Hematopoietic multipotent progenitor cell treated with erythropoietin and hydrocortisone succinate and interleukin-3 and kit ligand, for 15 days (in vitro differentiated cells): ENCODE measurements around the gene NELL1.
A peak's percentile ranks its signal among the peaks of the same experiment; 100 is the strongest.

Experiments used
- DNase-seq: peaks from one replicate; pipeline ENCODE4 v3.0.0-alpha.2; 2015; ENCODE audit warnings: low spot score

The NELL1 gene

GRCh38 chr11:21489416-21490115, 820.2 kb downstream of the NELL1 start:
- DNase-seq, result no peak

DNA sequence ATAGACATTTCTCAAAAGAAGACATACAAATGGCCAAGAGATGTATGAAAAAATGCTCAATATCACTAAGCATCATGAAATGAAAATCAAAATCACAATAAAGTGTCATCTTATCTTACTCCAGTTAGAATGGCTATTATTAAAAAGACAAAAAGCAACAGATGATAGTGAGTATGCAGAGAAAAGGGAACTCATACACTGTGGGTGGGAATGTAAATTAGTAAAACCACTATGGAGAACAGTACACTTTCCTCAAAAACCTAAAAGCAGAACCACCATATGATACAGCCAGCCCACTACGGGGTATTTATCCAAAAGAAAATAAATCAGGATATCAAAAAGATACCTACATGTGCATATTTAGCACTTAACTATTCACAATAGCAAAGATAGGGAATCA, 823.5 kb downstream of the NELL1 start:
- DNase-seq, result no peak

GRCh38 chr11:21494946-21495345, 825.6 kb downstream of the NELL1 start:
- no peak for DNase-seq

DNA sequence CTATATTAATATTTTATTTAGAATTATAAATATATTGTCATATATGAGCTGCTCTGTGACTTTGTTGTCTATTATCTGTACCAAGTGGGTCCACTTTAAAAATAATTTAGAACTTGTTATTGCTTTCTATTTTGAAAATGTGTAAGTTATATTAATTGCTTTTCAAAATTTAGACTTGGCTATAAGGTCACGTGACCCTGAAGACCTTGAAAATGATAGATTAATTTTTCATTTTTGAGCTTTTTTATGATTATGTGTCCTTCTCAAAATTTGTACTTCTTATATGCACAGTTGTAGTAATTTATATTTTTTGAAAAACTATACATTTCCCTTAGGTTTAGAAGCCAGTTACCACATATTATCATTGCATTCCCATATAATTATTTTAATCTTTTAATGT, 826.5 kb downstream of the NELL1 start:
- no peak for DNase-seq

GRCh38 chr11:21501245-21501644, 831.9 kb downstream of the NELL1 start:
- no peak for DNase-seq

- DNase-seq, result no peak
Measured at GRCh38 chr11:21505070-21505469, 835.7 kb downstream of the NELL1 start.

DNA sequence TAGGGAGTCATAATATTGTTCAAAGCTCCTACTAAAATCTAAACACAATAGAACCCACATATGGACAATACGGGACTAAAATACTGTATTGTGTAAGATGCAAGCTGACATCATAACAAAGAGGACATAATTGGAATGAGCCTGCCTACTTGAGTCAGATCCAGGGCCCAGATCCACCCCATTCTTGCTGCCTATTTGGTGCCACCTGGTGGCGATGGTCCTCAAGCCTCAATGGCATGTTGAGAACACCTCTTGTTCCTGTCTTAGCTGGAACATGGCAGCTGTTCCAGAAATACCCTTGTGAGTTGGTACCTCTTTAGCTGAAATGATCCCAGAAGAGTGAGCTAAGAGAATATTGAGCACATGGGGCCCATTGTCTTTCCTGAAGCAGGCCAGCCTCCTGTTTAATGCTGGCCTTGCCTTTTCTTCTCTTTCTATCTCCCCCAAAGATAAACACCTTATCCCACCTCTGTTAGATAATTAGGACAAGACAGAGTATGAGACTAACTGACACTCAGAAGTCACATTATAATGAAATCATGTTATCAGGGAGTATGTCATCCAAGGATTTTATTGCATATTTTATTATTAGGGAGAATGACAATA, 842.6 kb downstream of the NELL1 start:
- peak; percentile 4 for DNase-seq

DNA sequence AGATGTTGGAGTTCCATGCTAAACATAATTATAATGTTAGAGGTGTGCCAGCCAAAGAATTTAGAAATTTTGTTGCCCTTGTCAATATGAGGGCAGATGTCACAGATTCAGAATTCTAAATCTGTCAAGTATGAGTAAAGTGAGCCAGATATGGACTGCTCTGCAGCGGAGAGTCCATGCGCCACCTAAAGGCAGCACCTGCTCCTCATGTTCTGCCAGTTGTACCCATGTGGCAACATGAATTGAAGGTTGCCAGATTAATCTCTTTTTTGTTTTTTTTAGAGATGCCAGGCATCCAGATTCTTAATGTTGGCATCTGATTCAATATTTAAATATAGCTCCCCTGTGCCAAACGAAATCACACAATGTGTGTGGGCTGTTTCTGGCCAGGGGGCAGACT, 844.9 kb downstream of the NELL1 start:
- DNase-seq, result no peak

DNA sequence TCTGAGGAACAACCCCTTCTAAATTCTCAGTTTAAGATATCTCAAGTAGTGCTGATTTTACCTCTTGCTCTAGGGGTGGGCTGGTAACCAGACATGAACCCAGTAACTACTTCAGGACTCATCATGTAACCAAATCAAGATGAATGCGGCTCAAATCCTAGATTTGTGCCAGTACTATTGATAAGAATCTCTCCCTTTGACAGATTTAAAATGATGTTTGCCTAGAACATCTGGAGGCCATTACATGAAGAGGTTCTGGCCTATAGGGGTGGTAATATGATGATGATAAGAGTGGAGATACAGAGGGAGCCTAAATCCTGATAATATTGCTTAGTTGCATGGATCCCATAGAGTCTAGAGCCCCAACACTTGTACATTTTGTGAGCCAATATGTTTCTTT, 850.9 kb downstream of the NELL1 start:
- no peak for DNase-seq

DNA sequence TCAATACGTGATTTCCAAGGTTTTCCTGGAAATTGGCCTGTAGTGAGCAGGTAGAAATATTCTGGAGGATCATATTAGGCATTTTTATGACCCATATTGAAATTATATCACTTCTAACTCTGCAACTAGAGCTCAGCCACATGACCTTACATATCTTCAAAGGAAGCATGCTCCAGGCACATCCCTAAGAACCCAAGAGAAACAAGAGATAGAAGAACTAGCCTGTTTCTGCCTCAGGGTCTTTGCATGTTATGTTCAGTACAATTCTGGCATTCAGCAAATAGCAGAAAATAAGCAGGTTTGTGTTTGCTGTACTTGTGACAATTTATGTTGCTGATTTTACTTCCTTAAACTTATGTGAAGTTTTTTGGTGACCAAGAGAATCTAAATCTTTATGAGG, 859.8 kb downstream of the NELL1 start:
- DNase-seq, result no peak

GRCh38 chr11:21534288-21534687, 864.9 kb downstream of the NELL1 start:
- DNase-seq, result no peak

GRCh38 chr11:21537980-21538379, 868.6 kb downstream of the NELL1 start:
- no peak for DNase-seq

- no peak for DNase-seq
Measured at GRCh38 chr11:21541187-21541751, 871.9 kb downstream of the NELL1 start.

DNA sequence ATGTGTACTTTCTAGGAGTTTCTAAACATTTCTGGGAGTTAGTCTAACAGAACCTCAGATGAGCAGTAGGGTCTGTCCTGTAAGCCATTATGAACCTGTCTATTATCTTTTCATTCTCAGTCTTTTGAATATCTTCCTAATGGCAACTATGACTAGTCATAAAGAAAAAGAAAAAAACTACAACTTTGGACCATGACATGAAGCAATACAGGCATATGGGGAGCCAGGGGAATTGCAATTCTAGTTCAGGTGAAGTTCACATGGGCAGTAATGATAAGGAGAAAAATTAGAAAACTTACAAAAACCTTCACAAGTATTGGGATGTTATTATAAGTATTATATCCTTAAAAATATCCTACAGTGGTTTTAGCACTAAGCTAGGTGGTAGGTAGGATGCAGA, 874.5 kb downstream of the NELL1 start:
- no peak for DNase-seq

DNA sequence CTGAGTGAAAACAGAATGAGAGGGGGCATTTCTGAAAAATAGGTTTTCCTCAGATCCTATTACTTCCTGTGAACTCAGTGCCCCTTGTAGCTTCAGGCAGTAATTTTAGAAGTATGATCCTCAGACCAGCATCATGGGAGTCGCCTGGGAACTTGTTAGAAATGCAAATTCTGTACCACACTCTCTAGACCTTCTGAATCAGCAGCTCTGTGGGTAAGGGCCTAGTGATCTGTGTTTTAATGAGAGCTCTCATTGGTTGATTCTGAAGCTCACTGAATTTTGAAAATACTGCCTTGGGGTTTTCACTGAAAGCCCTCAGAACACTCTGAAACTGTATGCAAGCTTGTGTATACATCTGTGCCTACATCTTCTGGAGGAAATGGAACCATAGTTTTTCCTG, 876.3 kb downstream of the NELL1 start:
- no peak for DNase-seq

GRCh38 chr11:21546703-21547102, 877.3 kb downstream of the NELL1 start:
- no peak for DNase-seq

DNA sequence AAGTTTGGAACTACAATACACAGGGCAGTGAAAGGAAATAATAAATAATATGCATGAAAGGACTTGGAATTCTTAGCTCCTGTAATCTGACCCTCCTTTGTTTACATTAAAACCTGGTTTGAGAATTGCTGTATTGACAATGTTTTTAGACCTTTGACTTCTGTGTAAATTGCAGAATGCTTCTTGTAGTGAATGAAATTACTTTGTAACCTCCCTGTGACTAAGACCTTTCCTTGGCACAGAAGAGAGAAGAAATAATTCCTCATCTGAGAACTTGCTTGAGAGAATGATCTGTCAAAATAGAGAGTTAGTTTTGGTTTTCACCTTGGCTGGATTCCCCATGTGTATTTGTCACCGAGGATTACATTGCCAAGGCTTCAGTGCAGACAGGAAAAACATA, 883.5 kb downstream of the NELL1 start:
- DNase-seq, result no peak

GRCh38 chr11:21553795-21554194, 884.4 kb downstream of the NELL1 start:
- no peak for DNase-seq

DNA sequence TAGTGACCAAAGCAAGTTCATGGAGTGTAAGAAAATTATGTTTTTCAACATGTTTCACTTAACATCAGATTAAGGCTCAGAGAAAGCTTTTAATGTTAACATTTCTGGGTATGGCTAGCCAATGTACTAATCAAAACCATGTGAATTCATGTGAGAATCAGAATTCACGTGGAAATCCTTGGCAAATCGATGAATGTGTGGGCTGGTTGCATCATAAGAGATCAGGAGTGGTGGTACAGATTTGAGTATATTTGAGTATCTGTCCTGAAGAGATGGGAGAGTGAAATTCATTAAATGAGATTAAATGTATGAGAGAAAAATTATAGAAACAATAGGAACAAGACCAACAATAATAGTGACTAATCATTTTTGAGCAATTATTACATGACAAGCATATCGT, 884.9 kb downstream of the NELL1 start:
- DNase-seq, result no peak

- DNase-seq, result no peak
Measured at GRCh38 chr11:21556926-21557325, 887.5 kb downstream of the NELL1 start.

- DNase-seq, result no peak
Measured at GRCh38 chr11:21560466-21560975, 891.1 kb downstream of the NELL1 start.

DNA sequence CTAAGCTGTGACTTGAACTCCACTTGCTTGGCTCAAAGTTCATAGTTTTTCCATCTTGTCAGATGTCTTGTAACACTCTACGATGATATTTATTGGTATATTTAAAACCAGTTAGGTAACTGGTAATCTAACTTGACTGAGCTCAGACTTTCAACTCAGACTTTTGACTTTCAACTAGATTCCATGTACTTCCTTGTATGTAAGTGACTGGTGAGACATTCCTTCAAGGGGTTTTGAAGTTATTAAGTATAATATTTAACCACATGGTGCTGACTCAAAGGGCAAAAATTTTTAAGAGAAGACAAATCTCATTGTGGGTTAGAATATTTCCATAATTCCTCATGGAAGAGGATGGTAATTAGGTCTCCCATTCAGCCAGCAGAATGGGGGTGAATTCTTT, 892.2 kb downstream of the NELL1 start:
- DNase-seq, result no peak

DNA sequence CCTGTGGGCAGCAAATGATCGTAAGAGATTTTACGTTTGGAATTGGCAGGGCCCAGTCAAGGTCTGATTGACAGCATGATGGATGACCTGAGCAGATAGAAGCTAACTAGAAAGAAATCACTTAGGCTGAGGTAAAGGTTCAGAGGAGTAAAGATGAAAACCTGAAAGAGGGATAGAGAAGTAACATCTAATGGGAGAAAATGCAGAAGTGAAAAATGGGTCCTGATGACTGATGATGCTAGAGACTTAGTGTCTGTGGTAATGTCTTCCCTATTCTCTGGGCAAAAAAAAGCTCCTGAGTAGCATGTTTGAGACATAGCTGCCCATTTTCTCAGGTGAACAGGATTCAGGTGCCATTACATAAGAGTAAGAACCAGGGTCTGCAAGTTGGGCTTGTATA, 894.7 kb downstream of the NELL1 start:
- no peak for DNase-seq
